GM12878 (cell line): ENCODE results near the gene TANC1.

Experiments
- CBFB ChIP-seq: IDR thresholded peaks from 2 replicates; pipeline ENCODE4 v1.6.1; 2016; ENCODE audit warnings: antibody characterized with exemption, low read depth
- POLR2AphosphoS5 ChIP-seq: IDR thresholded peaks from 2 replicates; pipeline ENCODE4 v1.6.1; 2011; ENCODE audit warnings: mild to moderate bottlenecking, low read length, inconsistent platforms
- RFX5 ChIP-seq: IDR thresholded peaks from 2 replicates; pipeline ENCODE4 v1.6.1; 2011; ENCODE audit warnings: low read depth, low read length, improper control_type of control experiment
- SRF ChIP-seq, 2 experiments: IDR thresholded peaks; 2 replicates each; pipeline ENCODE4 v1.6.1; 2011; ENCODE audit warnings: low read depth in 2 of 2, low read length in 2 of 2, mild to moderate bottlenecking in 1 of 2, moderate library complexity in 1 of 2
- TARDBP ChIP-seq: IDR thresholded peaks from 2 replicates; pipeline ENCODE4 v1.6.1; 2016; ENCODE audit warnings: borderline replicate concordance
- TF ChIP-seq, protein P1 (sequence below): IDR thresholded peaks from 2 replicates; pipeline ENCODE4 v1.6.1; 2012; ENCODE audit warnings: low read depth, low read length, improper control_type of control experiment
- TF ChIP-seq, protein P2 (sequence below), 3 experiments: IDR thresholded peaks in 2 of 3; conservative IDR thresholded peaks in 1 of 3; 2 replicates each; pipeline ENCODE4 v1.5.1; 2011; ENCODE audit warnings: low read depth in 3 of 3, low read length in 3 of 3, mild to moderate bottlenecking in 3 of 3, control low read depth in 2 of 3, moderate library complexity in 2 of 3, inconsistent platforms in 1 of 3, mixed read lengths in 1 of 3; ENCODE audit not compliant: control insufficient read depth in 2 of 3, insufficient read depth in 1 of 3; ENCODE audit errors: extremely low read depth in 1 of 3
- TF ChIP-seq, protein P3 (sequence below): IDR thresholded peaks from 2 replicates; pipeline ENCODE4 v1.6.1; 2011; ENCODE audit warnings: borderline replicate concordance, low read depth, mild to moderate bottlenecking, moderate library complexity, mixed read lengths, low read length; ENCODE audit not compliant: insufficient read depth; ENCODE audit errors: extremely low read length

DNA sequence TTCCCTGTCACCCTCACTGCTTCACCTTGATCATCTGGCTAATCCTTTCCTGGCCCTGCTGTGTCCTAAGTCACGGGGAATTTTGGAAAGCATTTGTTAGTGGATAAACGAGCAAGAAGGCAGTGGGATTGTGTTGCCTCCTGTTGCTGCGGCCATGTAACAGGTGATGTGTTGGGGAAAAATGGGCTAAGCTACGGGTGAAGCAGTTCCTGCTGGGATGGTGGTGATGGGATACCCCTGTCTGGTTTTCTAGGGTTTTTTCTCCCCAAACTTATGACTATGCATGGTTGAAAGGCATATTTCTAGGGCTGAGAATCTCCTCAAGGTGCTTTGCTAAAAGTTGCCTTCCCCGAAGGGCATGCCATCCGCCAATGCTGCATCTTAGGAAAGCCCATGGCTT lies 249.9 kb downstream of the TANC1 start:
- TF ChIP-seq, protein P1, sequence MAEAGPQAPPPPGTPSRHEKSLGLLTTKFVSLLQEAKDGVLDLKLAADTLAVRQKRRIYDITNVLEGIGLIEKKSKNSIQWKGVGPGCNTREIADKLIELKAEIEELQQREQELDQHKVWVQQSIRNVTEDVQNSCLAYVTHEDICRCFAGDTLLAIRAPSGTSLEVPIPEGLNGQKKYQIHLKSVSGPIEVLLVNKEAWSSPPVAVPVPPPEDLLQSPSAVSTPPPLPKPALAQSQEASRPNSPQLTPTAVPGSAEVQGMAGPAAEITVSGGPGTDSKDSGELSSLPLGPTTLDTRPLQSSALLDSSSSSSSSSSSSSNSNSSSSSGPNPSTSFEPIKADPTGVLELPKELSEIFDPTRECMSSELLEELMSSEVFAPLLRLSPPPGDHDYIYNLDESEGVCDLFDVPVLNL: no peak
- TF ChIP-seq, protein P2, sequence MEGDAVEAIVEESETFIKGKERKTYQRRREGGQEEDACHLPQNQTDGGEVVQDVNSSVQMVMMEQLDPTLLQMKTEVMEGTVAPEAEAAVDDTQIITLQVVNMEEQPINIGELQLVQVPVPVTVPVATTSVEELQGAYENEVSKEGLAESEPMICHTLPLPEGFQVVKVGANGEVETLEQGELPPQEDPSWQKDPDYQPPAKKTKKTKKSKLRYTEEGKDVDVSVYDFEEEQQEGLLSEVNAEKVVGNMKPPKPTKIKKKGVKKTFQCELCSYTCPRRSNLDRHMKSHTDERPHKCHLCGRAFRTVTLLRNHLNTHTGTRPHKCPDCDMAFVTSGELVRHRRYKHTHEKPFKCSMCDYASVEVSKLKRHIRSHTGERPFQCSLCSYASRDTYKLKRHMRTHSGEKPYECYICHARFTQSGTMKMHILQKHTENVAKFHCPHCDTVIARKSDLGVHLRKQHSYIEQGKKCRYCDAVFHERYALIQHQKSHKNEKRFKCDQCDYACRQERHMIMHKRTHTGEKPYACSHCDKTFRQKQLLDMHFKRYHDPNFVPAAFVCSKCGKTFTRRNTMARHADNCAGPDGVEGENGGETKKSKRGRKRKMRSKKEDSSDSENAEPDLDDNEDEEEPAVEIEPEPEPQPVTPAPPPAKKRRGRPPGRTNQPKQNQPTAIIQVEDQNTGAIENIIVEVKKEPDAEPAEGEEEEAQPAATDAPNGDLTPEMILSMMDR (IDR thresholded peaks at IDR 0.05 in 2 of 3, conservative IDR thresholded peaks at IDR 0.05 in 1 of 3; ENCODE audit: control insufficient read depth in 2 of 3, extremely low read depth in 1 of 3, insufficient read depth in 1 of 3, low read depth in 3 of 3, low read length in 3 of 3): no peak
- TF ChIP-seq RFX5 (no peak), CBFB (no peak), TARDBP (no peak), POLR2AphosphoS5 (no peak), SRF (IDR thresholded peaks at IDR 0.05; ENCODE audit: low read depth in 2 of 2, low read length in 2 of 2) (no peak)
- TF ChIP-seq, protein P3, sequence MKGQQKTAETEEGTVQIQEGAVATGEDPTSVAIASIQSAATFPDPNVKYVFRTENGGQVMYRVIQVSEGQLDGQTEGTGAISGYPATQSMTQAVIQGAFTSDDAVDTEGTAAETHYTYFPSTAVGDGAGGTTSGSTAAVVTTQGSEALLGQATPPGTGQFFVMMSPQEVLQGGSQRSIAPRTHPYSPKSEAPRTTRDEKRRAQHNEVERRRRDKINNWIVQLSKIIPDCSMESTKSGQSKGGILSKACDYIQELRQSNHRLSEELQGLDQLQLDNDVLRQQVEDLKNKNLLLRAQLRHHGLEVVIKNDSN: no peak
